HepG2 (cell line): ENCODE results near the gene C6orf132. TPM values are rescaled to one million over a fixed set of nuclear protein-coding genes. Genes with fewer than 3 reads are reported as not detected.

ENCODE experiments used
- ATAC-seq: fragments of 200-7000 bp; cut with Tn5 transposase; 3 replicates; pipeline ENCODE4 v1.9.1; 2020; ENCODE audit warnings: mild to moderate bottlenecking, moderate library complexity
- BruUV-seq: library from RNA; stranded (reverse); fragments of 400-500 nt; replicated peaks from 2 replicates; lab custom pipeline; 2021; lab: Mats Ljungman, UMichigan
- CTCF ChIA-PET: fragments of 300-600 bp; formaldehyde crosslinking; extraction: SDS; loops from one replicate; lab custom pipeline; 2021; ENCODE audit warnings: low total read pairs, inconsistent platforms, low intra/inter-chr PET ratio; lab: Yijun Ruan, JAX
- POLR2A ChIA-PET: fragments of 350-600 bp; sonication (Branson Sonifier 250); formaldehyde crosslinking; loops from one replicate; lab custom pipeline; 2020; ENCODE audit warnings: antibody characterized with exemption, inconsistent platforms; lab: Yijun Ruan, JAX
- DNase-seq: peaks from one replicate; pipeline ENCODE4 v3.0.0-alpha.2; 2015; ENCODE audit warnings: low spot score
- FAIRE-seq: peaks from 3 replicates; lab custom pipeline; 2011; peaks lifted over from hg19 to GRCh38; lab: Jason Lieb, UNC
- H2AFZ ChIP-seq: one replicate; pipeline ENCODE4 v1.6.1; 2011; ENCODE audit warnings: low read length, inconsistent platforms
- H3K27ac ChIP-seq: fragments of 300-600 bp; 3 replicates; pipeline ENCODE4 v1.8.0; 2011; ENCODE audit warnings: mixed run types, mild to moderate bottlenecking, mixed read lengths, low read length, inconsistent platforms; ENCODE audit not compliant: insufficient read depth; ENCODE audit errors: extremely low read length
- H3K27me3 ChIP-seq, 2 experiments: fragments of 200-600 bp in 1 of 2; 2 replicates in 1 of 2; 3 replicates in 1 of 2; pipeline versions ENCODE4 v1.6.0 to v1.8.0; 2011; ENCODE audit warnings: low read length in 2 of 2, mild to moderate bottlenecking in 2 of 2, moderate library complexity in 2 of 2, inconsistent platforms in 1 of 2; ENCODE audit not compliant: insufficient read depth in 2 of 2, control insufficient read depth in 1 of 2
- H3K36me3 ChIP-seq, 2 experiments: fragments of 200-600 bp in 1 of 2; replicated peaks in 1 of 2; 2 replicates in 1 of 2; 3 replicates in 1 of 2; pipeline versions ENCODE4 v1.5.1 to v1.8.0; 2011; ENCODE audit warnings: low read length in 2 of 2, inconsistent platforms in 1 of 2; ENCODE audit not compliant: insufficient read depth in 2 of 2, control insufficient read depth in 1 of 2
- H3K4me1 ChIP-seq: 2 replicates; pipeline ENCODE4 v1.5.1; 2012; ENCODE audit warnings: low read length, inconsistent platforms; ENCODE audit not compliant: insufficient read depth
- H3K4me2 ChIP-seq: 2 replicates; pipeline ENCODE4 v1.6.0; 2011; ENCODE audit warnings: low read depth, low read length, inconsistent platforms
- H3K4me3 ChIP-seq, 3 experiments: fragments of 200-600 bp in 1 of 3; sonication (generic), shearing (Covaris generic) in 1 of 3; replicated peaks in 1 of 3; 2 replicates each; pipeline ENCODE4 v1.5.1; 2011 to 2016; ENCODE audit warnings: low read length in 3 of 3, inconsistent platforms in 2 of 3, low read depth in 2 of 3, mild to moderate bottlenecking in 2 of 3, control low read depth in 1 of 3, mixed read lengths in 1 of 3; ENCODE audit not compliant: insufficient read depth in 1 of 3
- H3K79me2 ChIP-seq: one replicate; pipeline ENCODE4 v1.6.1; 2011; ENCODE audit warnings: low read length, inconsistent platforms; ENCODE audit not compliant: insufficient read depth
- H3K9ac ChIP-seq: 2 replicates; pipeline ENCODE4 v1.6.0; 2011; ENCODE audit warnings: mild to moderate bottlenecking, low read depth, low read length, inconsistent platforms; ENCODE audit not compliant: insufficient read depth
- H3K9me3 ChIP-seq: 2 replicates; pipeline ENCODE4 v1.5.1; 2012; ENCODE audit warnings: mild to moderate bottlenecking, low read length
- H4K20me1 ChIP-seq: 2 replicates; pipeline ENCODE4 v1.6.0; 2011; ENCODE audit warnings: inconsistent platforms, mild to moderate bottlenecking, low read length, moderate library complexity; ENCODE audit not compliant: insufficient read depth
- FOXA1 ChIP-seq, 2 experiments: fragments of 450-650 bp in 1 of 2; sonication (generic) in 1 of 2; formaldehyde crosslinking in 1 of 2; IDR thresholded peaks; 2 replicates each; pipeline versions ENCODE4 v1.4.0 to v1.6.1; 2016 to 2020; ENCODE audit warnings: missing genetic modification reagents in 1 of 2
- FOXM1 ChIP-seq: sonication (generic); formaldehyde crosslinking; IDR thresholded peaks from 2 replicates; pipeline ENCODE4 v1.5.0; 2020; ENCODE audit warnings: missing genetic modification reagents
- HNF4A ChIP-seq: sonication (generic); formaldehyde crosslinking; IDR thresholded peaks from 2 replicates; pipeline ENCODE4 v1.4.0; 2020; ENCODE audit warnings: missing genetic modification reagents
- MTF2 ChIP-seq: sonication (generic); formaldehyde crosslinking; IDR thresholded peaks from 2 replicates; pipeline ENCODE4 v1.5.0; 2020; ENCODE audit warnings: missing genetic modification reagents, borderline replicate concordance
- SATB2 ChIP-seq: sonication (generic); formaldehyde crosslinking; IDR thresholded peaks from 2 replicates; pipeline ENCODE4 v1.5.0; 2020; ENCODE audit warnings: missing genetic modification reagents
- SP2 ChIP-seq: sonication (generic); formaldehyde crosslinking; IDR thresholded peaks from 2 replicates; pipeline ENCODE4 v1.5.1; 2020; ENCODE audit warnings: mild to moderate bottlenecking, missing genetic modification reagents
- ZMAT5 ChIP-seq: sonication (generic); formaldehyde crosslinking; IDR thresholded peaks from 2 replicates; pipeline ENCODE4 v1.5.0; 2020; ENCODE audit warnings: mild to moderate bottlenecking, low read depth, missing genetic modification reagents, borderline replicate concordance
- ZNF264 ChIP-seq: sonication (generic); formaldehyde crosslinking; IDR thresholded peaks from 2 replicates; pipeline ENCODE4 v1.4.0; 2020; ENCODE audit warnings: missing genetic modification reagents
- WGBS: methylation state at CpG from one replicate; pipeline ENCODE4 v1.1.6; 2017; ENCODE audit warnings: low lambda C conversion rate; 5-methylcytosine and 5-hydroxymethylcytosine counted together
- in situ Hi-C: cut with HindIII; loops from 2 replicates; pipeline ENCODE4 v1.10.0; 2017; ENCODE audit warnings: low pct_unique_long_range_greater_than_20kb; ENCODE audit not compliant: extremely low pct_ligation_motif_present
- intact Hi-C: fragments of 100-400 bp; cut with micrococcal nuclease; formaldehyde crosslinking; loops from one replicate; pipeline ENCODE4 v1.10.0; 2022; ENCODE audit not compliant: unreplicated experiment
- polyA plus RNA-seq, 8 experiments: library from polyadenylated mRNA; depleted of rRNA in 3 of 8; stranded (reverse) in 7 of 8; unstranded in 1 of 8; fragments of >200 nt; fragmentation: Illumina TruSeq in 4 of 8; extraction: Trizol in 4 of 8; gene quantifications; 2 replicates each; pipeline versions ENCODE4 v1.2.1 to v1.2.3, GENCODE V29; 2011 to 2016; ENCODE audit warnings: low read depth in 4 of 8, missing spikeins in 1 of 8, mixed read lengths in 1 of 8; ENCODE audit not compliant: insufficient read depth in 1 of 8
- total RNA-seq, 5 experiments: library from RNA; depleted of rRNA; stranded (reverse); fragments of >200 nt; fragmentation: Illumina TruSeq; extraction: Trizol; gene quantifications; 2 replicates each; pipeline ENCODE4 v1.2.3, GENCODE V29; 2016; ENCODE audit warnings: low read depth in 1 of 5
- TF ChIP-seq, protein P1 (sequence below), 2 experiments: sonication (generic) in 1 of 2; formaldehyde crosslinking in 1 of 2; IDR thresholded peaks; 2 replicates each; pipeline versions ENCODE4 v1.5.1 to v1.6.1; 2011 to 2020; ENCODE audit warnings: borderline replicate concordance in 1 of 2, low read depth in 1 of 2, low read length in 1 of 2, mild to moderate bottlenecking in 1 of 2, missing genetic modification reagents in 1 of 2, moderate library complexity in 1 of 2
- TF ChIP-seq, protein P2 (sequence below): sonication (generic); formaldehyde crosslinking; IDR thresholded peaks from 2 replicates; pipeline ENCODE4 v1.4.0; 2020; ENCODE audit warnings: missing genetic modification reagents

C6orf132 gene
- total and polyA plus RNA-seq, 2 of the 13 experiments (the other 11 are each of a cell fraction or from before 2014, with no cell fraction given) = 0.78 to 3.0 TPM

GRCh38 chr6:42073287-42073686 lies 69.1 kb downstream of the C6orf132 start:
- 84% methylated on average over 2 of the region's 2 CpGs for WGBS
- no peak overlapping the region for H3K9ac ChIP-seq
- no peak overlapping the region for H3K27ac ChIP-seq
- no peaks in the 10 kb centered on the region for H3K4me1 ChIP-seq
- no peak for TF ChIP-seq FOXM1
- TF ChIP-seq, protein P1, sequence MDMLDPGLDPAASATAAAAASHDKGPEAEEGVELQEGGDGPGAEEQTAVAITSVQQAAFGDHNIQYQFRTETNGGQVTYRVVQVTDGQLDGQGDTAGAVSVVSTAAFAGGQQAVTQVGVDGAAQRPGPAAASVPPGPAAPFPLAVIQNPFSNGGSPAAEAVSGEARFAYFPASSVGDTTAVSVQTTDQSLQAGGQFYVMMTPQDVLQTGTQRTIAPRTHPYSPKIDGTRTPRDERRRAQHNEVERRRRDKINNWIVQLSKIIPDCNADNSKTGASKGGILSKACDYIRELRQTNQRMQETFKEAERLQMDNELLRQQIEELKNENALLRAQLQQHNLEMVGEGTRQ (IDR thresholded peaks at IDR 0.05; ENCODE audit: low read depth, low read length) = no peak
- TF ChIP-seq, protein P1 (CRISPR knock-in tag; IDR thresholded peaks at IDR 0.05; ENCODE audit: borderline replicate concordance) = no peak
- TF ChIP-seq MTF2 = no peak
- TF ChIP-seq SATB2 = no peak
- TF ChIP-seq, protein P2, sequence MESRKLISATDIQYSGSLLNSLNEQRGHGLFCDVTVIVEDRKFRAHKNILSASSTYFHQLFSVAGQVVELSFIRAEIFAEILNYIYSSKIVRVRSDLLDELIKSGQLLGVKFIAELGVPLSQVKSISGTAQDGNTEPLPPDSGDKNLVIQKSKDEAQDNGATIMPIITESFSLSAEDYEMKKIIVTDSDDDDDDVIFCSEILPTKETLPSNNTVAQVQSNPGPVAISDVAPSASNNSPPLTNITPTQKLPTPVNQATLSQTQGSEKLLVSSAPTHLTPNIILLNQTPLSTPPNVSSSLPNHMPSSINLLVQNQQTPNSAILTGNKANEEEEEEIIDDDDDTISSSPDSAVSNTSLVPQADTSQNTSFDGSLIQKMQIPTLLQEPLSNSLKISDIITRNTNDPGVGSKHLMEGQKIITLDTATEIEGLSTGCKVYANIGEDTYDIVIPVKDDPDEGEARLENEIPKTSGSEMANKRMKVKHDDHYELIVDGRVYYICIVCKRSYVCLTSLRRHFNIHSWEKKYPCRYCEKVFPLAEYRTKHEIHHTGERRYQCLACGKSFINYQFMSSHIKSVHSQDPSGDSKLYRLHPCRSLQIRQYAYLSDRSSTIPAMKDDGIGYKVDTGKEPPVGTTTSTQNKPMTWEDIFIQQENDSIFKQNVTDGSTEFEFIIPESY (CRISPR knock-in tag) = no peak
- TF ChIP-seq ZNF264 (CRISPR knock-in tag) = no peak
- no peak for TF ChIP-seq ZMAT5 (CRISPR knock-in tag)
- TF ChIP-seq FOXA1 (IDR thresholded peaks at IDR 0.05) = no peak
- TF ChIP-seq FOXA1 (CRISPR knock-in tag; IDR thresholded peaks at IDR 0.05) = no peak
- TF ChIP-seq SP2 (CRISPR knock-in tag) = no peak
- no peak for TF ChIP-seq HNF4A (CRISPR knock-in tag)
- no peaks in the 10 kb centered on the region for H3K9me3 ChIP-seq
- H3K27me3 ChIP-seq = no peaks in the 10 kb centered on the region
- no peaks in the 10 kb centered on the region for H3K79me2 ChIP-seq
- no peak for DNase-seq
- H3K4me3 ChIP-seq = no peak overlapping the region
- no peaks in the 10 kb centered on the region for H4K20me1 ChIP-seq
- intact Hi-C loops (no loop called here), in situ Hi-C loops (no loop called here)
- H3K4me2 ChIP-seq = no peak overlapping the region
- no peak overlapping the region for H2AFZ ChIP-seq
- peaks cover 16 to 65% of the 10 kb centered on the region in 2 experiments for H3K36me3 ChIP-seq
- POLR2A ChIA-PET = no interaction called here
- no TSS peak for BruUV-seq
- CTCF ChIA-PET = interaction anchor here (2.2 kb wide), 1 partner anchor 93 kb away, joined by 7 read pairs; no protein-coding TSS in a partner anchor
- no peak for ATAC-seq
- FAIRE-seq = no peak
